Medulla oblongata (tissue), 1 donor: ENCODE measurements around the gene PAPOLA.
A peak's percentile ranks its signal among the peaks of the same experiment; 100 is the strongest.
"Not testable (repeated sequence)": the region's sequence is repeated elsewhere in the genome, so short reads cannot be mapped to it uniquely, and the experiment has no call there.

Experiments used
- DNase-seq: peaks from one replicate; pipeline ENCODE4 v3.0.0-alpha.2; 2015; ENCODE audit errors: extremely low spot score

Gene PAPOLA

GRCh38 chr14:96501740-96502620 is at the start of gene PAPOLA:
Gene PAPOLA, plus strand, starts transcription at chr14:96502382. Its CDS starts 211 bp downstream, at chr14:96502593.
- DNase-seq = peak; percentile 96

- no peak for DNase-seq
Observed at GRCh38 chr14:96452684-96453083, 49.5 kb upstream of the PAPOLA start.

GRCh38 chr14:96455588-96455987 is 46.6 kb upstream of the PAPOLA start:
- no peak for DNase-seq

DNA sequence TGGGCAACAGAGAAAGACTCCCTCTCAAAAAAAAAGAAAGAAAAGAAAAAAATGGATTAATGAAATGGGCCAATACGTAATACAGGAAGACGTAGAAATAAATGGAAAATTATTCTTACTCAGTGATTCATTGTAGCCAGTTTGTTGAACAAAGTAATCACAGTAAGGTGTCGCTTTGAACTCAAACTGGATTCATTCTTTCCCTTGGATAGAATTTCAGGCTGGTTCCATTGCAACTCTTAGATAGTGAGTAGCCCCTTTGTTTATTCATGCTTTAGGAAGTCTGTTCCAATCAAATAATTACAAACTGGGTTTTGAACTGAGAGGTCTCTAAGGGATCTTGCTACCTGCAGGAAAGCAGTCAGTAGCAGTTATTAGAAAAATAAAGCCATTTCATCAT is 42.3 kb upstream of the PAPOLA start:
- DNase-seq = no peak

- no peak for DNase-seq
Observed at GRCh38 chr14:96461950-96462798, 40.0 kb upstream of the PAPOLA start.

DNA sequence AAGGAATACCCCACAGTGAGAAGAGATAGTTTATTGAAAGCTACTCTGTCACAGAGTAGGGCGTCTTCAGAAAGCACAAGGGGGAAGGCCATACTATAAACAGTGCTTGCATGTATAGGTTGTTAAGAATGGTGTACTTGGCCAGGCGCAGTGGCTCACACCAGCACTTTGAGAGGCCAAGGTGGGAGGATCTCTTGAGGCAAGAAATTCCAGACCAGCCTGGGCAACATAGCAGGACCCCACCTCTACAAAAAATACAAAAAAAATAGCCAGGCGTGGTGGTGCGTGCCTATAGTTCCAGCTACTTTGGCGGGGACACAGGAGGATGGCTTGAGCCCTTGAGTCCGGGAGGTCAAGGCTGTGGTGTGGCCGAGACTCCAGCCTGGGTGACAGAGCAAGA is 38.0 kb upstream of the PAPOLA start:
- no peak for DNase-seq

DNA sequence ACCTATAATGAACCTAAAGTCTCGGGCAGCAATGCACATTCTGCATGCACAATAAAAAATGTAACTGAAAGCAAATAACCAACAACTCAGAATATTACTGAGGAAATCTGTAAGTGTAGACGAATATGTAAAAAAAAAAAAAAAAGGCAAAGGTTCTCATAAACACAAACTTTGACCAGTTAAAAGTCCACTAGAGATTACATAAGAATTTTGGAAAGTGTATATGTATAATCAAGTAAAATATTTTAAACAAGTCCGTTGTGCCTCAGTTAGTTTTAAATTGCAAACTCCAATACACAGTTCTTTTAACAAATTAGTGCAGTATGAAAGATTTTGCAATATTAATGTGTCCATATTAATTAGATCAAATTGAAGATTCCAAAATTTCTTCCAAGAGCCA is 35.3 kb upstream of the PAPOLA start:
- DNase-seq = no peak

DNA sequence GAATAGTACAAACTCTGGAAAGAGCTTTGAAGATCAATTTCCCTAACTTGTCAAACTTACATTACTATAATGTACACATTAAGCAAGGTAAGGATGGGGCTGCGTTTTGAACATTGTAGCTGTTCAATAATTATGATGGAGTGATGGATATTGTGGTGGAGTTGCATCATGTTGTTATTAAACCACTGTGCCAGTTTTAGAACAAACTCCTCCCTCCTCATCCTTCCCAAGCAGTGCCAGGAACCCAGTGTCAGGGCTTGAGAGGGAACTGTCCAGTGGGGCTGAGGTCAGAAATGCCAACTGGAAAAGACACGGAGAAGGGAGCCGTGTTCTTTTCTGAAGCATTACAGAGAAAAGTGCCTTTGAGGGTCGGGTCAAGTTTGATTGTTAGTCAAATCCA is 31.9 kb upstream of the PAPOLA start:
- no peak for DNase-seq

DNA sequence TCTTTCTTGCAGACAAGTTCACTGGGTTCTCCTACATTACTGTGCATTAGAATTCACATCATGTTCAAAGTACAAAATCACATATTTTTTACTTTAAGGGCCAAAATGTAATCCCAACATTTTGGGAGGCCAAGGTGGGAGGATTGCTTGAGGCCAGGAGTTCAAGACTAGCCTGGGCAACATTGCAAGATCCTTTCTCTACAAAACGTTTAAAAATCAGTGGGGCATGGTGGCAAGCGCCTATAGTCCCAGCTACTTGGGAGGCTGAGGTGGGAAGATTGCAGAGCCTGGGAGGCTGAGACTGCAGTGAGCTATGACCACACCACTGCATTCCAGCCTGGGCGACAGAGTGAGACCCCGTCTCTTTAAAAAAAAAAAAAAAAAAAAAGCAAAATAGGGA is 31.2 kb upstream of the PAPOLA start:
- not testable (repeated sequence) for DNase-seq

DNA sequence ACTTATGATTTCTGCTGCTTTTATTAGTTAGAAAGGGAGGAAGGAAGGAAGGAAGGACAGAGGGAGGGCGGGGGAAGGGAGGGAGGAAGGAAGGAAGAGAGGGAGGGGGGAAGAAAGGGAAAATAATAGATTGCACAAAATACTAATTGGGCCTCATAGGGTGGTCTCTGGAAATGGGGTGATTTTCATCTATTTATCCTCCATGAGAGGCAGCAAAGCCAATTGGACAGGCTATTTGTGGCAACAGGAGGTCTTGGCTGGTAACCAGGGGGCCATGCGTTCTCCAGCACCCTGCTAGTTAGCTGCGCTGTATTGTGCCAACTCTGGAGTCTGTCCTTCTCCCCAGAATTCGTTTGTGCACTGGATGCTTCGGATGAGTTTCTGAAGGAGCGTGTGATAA is 24.1 kb upstream of the PAPOLA start:
- DNase-seq = no peak

- DNase-seq = no peak
Observed at GRCh38 chr14:96479435-96480146, 22.6 kb upstream of the PAPOLA start.

GRCh38 chr14:96481731-96482314 is 20.4 kb upstream of the PAPOLA start:
- no peak for DNase-seq

DNA sequence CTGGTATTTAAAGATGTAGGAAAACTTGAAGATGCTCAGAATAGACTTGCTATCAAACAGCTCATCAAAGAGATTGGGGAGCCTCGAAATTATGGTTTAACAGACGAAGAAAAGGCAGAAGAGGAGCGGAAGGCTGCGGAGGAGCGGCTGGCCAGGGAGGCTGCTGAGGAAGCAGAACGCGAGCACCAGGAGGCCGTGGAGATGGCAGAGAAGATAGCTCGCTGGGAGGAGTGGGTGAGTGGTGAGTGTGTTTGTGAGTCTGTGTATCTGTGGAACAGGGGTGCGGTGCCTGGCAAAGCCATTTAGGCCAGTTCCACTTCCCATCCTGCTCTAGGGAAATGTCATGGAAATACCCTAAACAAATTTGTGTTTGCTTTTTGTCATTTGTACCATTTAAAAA is 19.2 kb upstream of the PAPOLA start:
- DNase-seq = no peak

GRCh38 chr14:96484399-96484798 is 17.8 kb upstream of the PAPOLA start:
- no peak for DNase-seq

DNA sequence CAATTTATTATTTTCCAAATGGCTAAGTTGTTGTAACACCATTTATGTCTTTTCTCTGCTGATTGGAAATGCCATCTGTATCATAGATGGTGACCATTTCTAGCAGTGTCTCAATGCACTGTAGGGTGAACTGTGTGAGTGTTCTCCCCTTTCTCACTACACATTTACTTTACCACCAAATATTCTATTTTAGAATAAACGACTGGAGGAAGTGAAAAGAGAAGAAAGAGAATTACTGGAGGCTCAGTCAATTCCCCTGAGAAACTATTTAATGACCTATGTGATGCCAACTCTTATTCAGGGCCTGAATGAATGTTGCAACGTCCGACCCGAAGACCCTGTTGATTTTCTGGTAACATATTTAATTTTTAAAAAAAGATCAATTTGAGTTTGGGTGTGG is 15.5 kb upstream of the PAPOLA start:
- no peak for DNase-seq

GRCh38 chr14:96489327-96489726 is 12.9 kb upstream of the PAPOLA start:
- no peak for DNase-seq

GRCh38 chr14:96493178-96493577 is 9.0 kb upstream of the PAPOLA start:
- no peak for DNase-seq

- DNase-seq = no peak
Observed at GRCh38 chr14:96494331-96494730, 7.9 kb upstream of the PAPOLA start.

- no peak for DNase-seq
Observed at GRCh38 chr14:96497087-96497486, 5.1 kb upstream of the PAPOLA start.

GRCh38 chr14:96497586-96497985 is 4.6 kb upstream of the PAPOLA start:
- no peak for DNase-seq

DNA sequence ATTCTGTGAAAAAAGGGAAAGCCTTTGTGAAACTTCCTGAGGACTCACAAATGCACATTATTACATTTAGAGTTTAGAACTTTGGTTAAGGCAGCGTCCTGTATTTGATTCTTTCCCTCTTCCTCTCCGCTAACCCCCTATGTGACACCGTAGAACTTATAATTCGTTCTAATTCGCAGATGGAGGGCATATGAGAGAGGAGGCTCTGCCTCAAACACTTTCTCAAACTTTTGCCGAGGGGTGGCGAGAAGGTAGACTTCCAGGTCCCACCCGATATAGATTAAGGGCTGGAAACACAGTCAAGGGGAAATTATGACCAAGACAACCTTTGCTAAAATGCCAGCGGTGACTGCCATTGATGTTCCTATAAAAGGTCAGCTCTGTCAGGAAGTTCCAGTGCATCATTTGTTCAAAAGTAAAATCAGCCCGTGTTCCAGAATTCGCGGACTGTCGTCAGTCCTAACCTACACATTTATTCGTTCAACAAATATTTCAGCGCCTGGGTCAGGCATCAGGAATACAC is 904 bp upstream of the PAPOLA start:
- no peak for DNase-seq
